Upper lobe of left lung (tissue), 4 donors: ENCODE data around the gene GGTLC1.
"Not testable (repeated sequence)": the region's sequence is repeated elsewhere in the genome, so short reads cannot be mapped to it uniquely, and the experiment has no call there.

Experiments
- EP300 ChIP-seq, 4 donors: sonication (generic); formaldehyde crosslinking; IDR thresholded peaks; one replicate each; pipeline ENCODE4 v1.5.1; 2017; ENCODE audit warnings: antibody characterized with exemption in 4 of 4, control low read depth in 2 of 4
- TF ChIP-seq, protein P1 (sequence below), 6 experiments: fragments of 450-650 bp in 4 of 6; fragments of 200-600 bp in 2 of 6; sonication (generic) in 2 of 6; IDR thresholded peaks; one replicate each; pipeline ENCODE4 v1.5.1; 2016 to 2019; ENCODE audit warnings: antibody characterized with exemption in 6 of 6

DNA sequence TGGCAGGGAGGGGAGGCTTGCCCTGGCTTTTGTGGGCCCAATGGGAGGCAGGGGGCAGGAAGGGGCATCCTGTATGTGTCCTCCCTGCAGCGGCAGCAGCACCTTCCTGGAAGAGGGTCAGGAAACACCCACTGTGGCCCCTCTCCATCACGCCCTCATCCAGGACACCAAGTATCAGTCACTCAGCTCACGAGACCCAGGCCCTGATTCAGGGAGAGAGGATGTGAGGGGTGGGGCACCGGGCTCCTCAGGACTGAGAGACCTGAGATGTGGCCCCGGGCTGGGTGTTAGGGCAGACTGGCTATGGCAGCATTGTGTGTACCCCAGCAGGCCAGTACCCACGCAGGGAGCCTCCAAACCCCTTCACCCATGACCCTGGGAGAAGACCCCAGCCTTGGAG, 9.2 kb downstream of the GGTLC1 start:
- TF ChIP-seq EP300 (IDR thresholded peaks at IDR 0.05) = not testable (repeated sequence)
- TF ChIP-seq, protein P1, sequence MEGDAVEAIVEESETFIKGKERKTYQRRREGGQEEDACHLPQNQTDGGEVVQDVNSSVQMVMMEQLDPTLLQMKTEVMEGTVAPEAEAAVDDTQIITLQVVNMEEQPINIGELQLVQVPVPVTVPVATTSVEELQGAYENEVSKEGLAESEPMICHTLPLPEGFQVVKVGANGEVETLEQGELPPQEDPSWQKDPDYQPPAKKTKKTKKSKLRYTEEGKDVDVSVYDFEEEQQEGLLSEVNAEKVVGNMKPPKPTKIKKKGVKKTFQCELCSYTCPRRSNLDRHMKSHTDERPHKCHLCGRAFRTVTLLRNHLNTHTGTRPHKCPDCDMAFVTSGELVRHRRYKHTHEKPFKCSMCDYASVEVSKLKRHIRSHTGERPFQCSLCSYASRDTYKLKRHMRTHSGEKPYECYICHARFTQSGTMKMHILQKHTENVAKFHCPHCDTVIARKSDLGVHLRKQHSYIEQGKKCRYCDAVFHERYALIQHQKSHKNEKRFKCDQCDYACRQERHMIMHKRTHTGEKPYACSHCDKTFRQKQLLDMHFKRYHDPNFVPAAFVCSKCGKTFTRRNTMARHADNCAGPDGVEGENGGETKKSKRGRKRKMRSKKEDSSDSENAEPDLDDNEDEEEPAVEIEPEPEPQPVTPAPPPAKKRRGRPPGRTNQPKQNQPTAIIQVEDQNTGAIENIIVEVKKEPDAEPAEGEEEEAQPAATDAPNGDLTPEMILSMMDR (IDR thresholded peaks at IDR 0.05) = not testable (repeated sequence)
